Neural crest cell (in vitro differentiated cells): Measurements from ENCODE around the gene RNU5B-1. TPM values are rescaled to one million over a fixed set of nuclear protein-coding genes. Genes with fewer than 3 reads are reported as not detected.
"Not testable (repeated sequence)": the region's sequence is repeated elsewhere in the genome, so short reads cannot be mapped to it uniquely, and the experiment has no call there.

ENCODE experiments used
- DNase-seq: peaks from one replicate; pipeline ENCODE4 v3.0.0; 2021; ENCODE audit warnings: low read depth, mixed read lengths, low spot score
- H3K27ac Mint-ChIP-seq: one replicate; pipeline ENCODE4 v1.8.0; 2021; ENCODE audit warnings: mild to moderate bottlenecking, mixed read lengths; ENCODE audit not compliant: unreplicated experiment
- H3K27me3 Mint-ChIP-seq: 2 replicates; pipeline ENCODE4 v1.8.0; 2021; ENCODE audit warnings: low read depth, mild to moderate bottlenecking, mixed read lengths
- H3K36me3 Mint-ChIP-seq: 2 replicates; pipeline ENCODE4 v1.8.0; 2021; ENCODE audit warnings: low read depth, mild to moderate bottlenecking, mixed read lengths
- H3K4me1 Mint-ChIP-seq: 2 replicates; pipeline ENCODE4 v1.8.0; 2021; ENCODE audit warnings: mixed read lengths
- H3K4me3 Mint-ChIP-seq: one replicate; pipeline ENCODE4 v1.8.0; 2021; ENCODE audit warnings: mild to moderate bottlenecking, mixed read lengths
- H3K9me3 Mint-ChIP-seq: 2 replicates; pipeline ENCODE4 v1.8.0; 2021; ENCODE audit warnings: mixed read lengths
- total RNA-seq: library from RNA; stranded (reverse); gene quantifications from 2 replicates; pipeline ENCODE4 v1.2.1, GENCODE V29; 2021
- TF ChIP-seq, protein P1 (sequence below): fragments of 200-600 bp; sonication (generic); conservative IDR thresholded peaks from 2 replicates; pipeline ENCODE4 v1.5.0; 2021; ENCODE audit warnings: antibody characterized with exemption, mild to moderate bottlenecking

RNU5B-1 gene
- total RNA-seq, 1 donor from 2014 or later: 17.2 TPM

DNA sequence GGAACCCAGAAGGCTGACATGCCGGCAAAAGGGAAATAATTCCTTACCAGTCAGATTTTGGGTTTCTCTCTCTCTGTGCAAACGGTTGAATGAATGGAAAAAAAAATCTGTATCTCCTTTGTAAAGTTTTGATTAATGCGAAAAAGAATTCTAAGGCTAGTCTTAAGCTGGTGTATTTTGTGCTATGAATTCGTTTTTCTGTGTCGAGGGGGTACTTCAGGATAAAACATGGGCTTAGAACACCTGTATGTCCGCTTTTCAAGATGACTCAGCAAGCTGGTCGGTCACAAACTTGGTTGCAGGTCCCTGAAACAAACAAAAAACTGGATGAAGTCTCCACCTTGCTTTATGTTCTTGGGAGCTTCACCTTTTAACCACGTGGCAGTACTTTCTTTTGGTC, 44.9 kb downstream of the RNU5B-1 start:
- peaks cover 25% of the 10 kb centered on the region for H3K36me3 Mint-ChIP-seq
- no peak for DNase-seq
- peaks cover 51% of the 10 kb centered on the region for H3K4me1 Mint-ChIP-seq
- TF ChIP-seq, protein P1, sequence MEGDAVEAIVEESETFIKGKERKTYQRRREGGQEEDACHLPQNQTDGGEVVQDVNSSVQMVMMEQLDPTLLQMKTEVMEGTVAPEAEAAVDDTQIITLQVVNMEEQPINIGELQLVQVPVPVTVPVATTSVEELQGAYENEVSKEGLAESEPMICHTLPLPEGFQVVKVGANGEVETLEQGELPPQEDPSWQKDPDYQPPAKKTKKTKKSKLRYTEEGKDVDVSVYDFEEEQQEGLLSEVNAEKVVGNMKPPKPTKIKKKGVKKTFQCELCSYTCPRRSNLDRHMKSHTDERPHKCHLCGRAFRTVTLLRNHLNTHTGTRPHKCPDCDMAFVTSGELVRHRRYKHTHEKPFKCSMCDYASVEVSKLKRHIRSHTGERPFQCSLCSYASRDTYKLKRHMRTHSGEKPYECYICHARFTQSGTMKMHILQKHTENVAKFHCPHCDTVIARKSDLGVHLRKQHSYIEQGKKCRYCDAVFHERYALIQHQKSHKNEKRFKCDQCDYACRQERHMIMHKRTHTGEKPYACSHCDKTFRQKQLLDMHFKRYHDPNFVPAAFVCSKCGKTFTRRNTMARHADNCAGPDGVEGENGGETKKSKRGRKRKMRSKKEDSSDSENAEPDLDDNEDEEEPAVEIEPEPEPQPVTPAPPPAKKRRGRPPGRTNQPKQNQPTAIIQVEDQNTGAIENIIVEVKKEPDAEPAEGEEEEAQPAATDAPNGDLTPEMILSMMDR: no peak
- no peaks in the 10 kb centered on the region for H3K27me3 Mint-ChIP-seq
- H3K4me3 Mint-ChIP-seq: no peak overlapping the region
- no peaks in the 10 kb centered on the region for H3K9me3 Mint-ChIP-seq
- H3K27ac Mint-ChIP-seq: no peak overlapping the region

DNA sequence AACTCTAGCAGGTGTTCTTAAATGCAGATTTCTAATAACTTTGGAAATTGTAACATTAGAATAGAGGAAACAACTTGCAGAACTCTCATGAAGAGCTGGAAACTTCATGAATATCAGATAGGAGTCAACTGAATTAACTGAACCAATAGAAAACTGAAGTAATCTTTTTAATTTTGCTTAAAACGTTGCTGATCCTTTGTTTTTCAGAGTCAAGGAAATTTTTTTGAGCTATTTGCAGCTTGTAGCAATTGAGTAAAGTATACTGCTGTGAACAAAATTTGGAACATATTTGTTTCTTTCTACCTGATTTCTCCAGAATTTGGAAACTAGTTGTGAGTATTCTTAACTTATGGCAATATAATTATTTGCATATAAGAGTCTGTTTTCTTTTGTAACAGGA, 47.5 kb downstream of the RNU5B-1 start:
- peaks cover 45% of the 10 kb centered on the region for H3K4me1 Mint-ChIP-seq
- not testable (repeated sequence) for H3K27me3 Mint-ChIP-seq, H3K4me3 Mint-ChIP-seq, DNase-seq, H3K27ac Mint-ChIP-seq, H3K9me3 Mint-ChIP-seq
- peaks cover 28% of the 10 kb centered on the region for H3K36me3 Mint-ChIP-seq

Other genes with a start within 250 kb of the RNU5B-1 start
- 1.5 and 1.8 TPM in 2 replicates for gene RASL12, start 236.7 kb upstream of the RNU5B-1 start, total RNA-seq
- gene KBTBD13, start 227.9 kb upstream of the RNU5B-1 start, total RNA-seq: not detected in 2 replicates
- gene UBAP1L, start 189.5 kb upstream of the RNU5B-1 start, total RNA-seq: 3.6 and 4.5 TPM in 2 replicates
- gene PDCD7, start 170.9 kb upstream of the RNU5B-1 start, total RNA-seq: 37.0 and 40.8 TPM in 2 replicates
- 42.0 and 42.2 TPM in 2 replicates for gene CLPX, start 119.3 kb upstream of the RNU5B-1 start, total RNA-seq
- 0.12 and 0.14 TPM in 2 replicates for gene CILP, start 93.2 kb upstream of the RNU5B-1 start, total RNA-seq
- gene PARP16, start 17.8 kb upstream of the RNU5B-1 start, total RNA-seq: 14.8 and 15.5 TPM in 2 replicates
- gene RNU5A-1, start 8.6 kb upstream of the RNU5B-1 start, total RNA-seq: not detected in 2 replicates
- gene IGDCC3, start 73.3 kb downstream of the RNU5B-1 start, total RNA-seq: 298 and 300 TPM in 2 replicates
- 19.8 and 19.9 TPM in 2 replicates for gene IGDCC4, start 118.3 kb downstream of the RNU5B-1 start, total RNA-seq
- gene DPP8, start 213.0 kb downstream of the RNU5B-1 start, total RNA-seq: 26.1 and 26.2 TPM in 2 replicates
- 147 and 153 TPM in 2 replicates for gene HACD3, start 225.8 kb downstream of the RNU5B-1 start, total RNA-seq